Stimulated activated CD8-positive, alpha-beta memory T cell treated with anti-CD3 and anti-CD28 coated beads, Interleukin-4, amount 100 ng/mL, for 1 hour (primary cell): ENCODE data around the gene ABHD11.
"Not testable (repeated sequence)": the region's sequence is repeated elsewhere in the genome, so short reads cannot be mapped to it uniquely, and the experiment has no call there.

ENCODE experiments used
- DNase-seq, 2 donors: peaks; one replicate each; pipeline ENCODE4 v3.0.0-alpha.2; 2020; ENCODE audit warnings: low read depth in 2 of 2, low spot score in 1 of 2

The ABHD11 gene

DNA sequence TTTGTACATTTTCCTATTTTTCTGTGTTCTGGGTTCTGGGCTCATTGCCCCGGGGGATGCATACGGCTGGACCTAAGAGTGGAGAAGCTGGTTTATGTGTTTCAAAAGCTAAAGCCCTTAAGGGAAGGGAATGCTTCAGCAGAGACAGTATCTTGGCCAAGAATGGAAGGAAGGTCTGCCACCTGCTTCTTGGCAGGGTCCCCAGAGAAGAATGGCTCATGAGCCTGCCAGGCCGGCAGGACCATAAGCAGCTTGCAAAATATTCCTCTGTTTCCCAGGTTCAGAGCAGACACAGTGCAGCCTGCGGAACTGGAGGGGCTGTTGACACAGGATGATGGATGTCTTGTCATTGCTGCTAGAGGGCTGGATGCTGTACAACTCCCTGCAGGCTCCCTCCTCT is 7.8 kb upstream of the ABHD11 start:
- no peak for DNase-seq

DNA sequence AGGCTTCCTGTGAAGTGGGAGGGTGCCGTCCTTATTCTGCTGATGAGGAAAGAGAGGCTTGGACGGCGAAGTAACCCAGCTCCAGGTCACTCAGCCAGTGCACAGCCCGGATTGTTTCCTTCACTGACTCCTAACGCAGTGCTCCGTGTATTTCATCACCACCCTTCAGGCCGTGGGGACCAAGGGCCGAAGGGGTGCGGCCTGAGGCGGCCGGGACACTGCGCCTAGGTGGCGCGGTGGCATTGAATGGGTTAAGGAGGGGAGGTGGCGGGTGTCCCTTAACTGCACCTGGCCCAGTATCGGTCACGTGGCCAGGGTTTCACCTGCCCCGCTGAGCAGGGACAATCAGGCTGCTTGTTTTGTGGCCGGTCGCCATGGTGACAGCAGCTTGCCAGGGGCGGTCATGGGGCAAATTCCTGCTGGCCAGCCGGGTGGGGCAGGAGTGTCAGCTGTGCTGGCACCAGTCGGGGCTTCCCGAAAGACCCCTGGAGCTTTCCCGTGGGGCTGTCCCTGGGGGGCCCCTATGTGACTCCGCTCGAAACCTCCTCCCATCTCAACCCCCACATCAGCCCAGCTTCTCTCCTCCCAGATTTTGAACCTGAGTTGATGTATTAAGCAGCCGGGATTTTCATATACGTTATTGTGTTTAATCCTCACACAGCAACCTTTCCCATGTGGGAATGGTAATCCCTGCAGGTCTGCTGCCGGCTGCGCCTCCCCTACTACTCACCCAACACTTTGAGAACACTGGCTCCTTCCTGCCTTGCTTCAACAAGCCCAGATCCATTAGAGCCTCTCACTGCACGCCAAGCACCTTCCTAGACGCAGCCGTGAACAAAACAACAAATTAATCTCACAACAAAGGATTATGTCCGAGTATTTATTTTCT is 4.4 kb upstream of the ABHD11 start:
- no peak for DNase-seq

DNA sequence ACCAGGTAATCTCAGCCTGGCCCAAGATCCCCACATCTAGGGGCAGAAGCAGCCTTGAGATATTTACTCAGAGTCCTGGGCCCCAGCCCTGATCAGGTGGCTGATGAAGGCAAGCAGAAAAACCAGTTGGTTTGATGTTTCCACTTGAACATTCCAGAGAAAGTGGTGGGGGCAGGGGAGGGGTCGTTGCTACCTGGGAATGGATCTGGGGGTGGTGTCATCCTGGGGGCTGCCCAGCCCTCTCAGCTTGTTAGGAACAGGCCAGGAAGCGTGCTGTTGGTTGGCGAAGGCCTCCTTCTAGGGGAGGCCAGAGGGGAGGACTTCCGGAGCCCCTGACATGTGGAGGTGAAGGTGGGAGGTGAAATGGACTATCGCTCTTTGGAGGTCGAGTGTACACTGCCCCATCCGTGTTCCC is 3.7 kb upstream of the ABHD11 start:
- no peak for DNase-seq

DNA sequence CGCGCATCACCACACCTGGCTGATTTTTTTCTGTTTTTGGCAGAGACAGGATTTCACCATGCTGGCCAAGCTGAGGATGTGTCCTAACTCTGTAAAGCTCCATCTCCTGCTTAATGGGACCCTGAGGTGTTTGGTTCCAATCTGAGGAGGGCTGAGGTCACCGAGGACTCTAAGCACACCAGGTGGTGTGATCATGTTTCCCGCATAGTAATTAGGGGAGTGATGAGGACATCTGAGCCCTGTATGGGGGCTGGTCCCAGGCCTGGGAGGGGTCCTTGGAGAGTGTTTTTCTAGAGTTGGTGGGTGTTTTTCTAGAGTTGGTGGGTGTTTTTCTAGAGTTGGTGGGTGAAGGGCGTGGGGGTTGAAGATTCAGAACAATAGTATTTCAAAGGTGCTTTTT is 3.0 kb upstream of the ABHD11 start:
- DNase-seq, result no peak

DNA sequence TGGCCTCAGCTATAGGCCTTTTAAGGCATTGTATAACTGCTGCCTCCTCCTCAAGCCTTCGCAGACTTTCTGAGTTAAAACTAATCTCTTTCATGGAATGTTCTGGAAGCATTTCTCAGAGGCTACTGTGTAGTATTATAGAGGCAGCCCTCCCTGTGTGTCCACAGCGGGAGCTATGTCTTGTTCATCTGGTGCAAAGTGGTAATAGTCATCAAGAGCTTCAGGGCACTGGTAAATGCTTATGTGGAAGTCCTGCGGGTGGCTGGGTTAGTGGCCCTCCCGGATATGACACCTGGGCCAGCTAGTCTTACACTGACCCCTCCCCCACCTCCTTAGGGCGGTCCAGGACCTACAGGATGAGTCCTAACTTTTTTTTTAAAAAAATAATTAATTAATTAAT is 2.2 kb upstream of the ABHD11 start:
- no peak for DNase-seq

DNA sequence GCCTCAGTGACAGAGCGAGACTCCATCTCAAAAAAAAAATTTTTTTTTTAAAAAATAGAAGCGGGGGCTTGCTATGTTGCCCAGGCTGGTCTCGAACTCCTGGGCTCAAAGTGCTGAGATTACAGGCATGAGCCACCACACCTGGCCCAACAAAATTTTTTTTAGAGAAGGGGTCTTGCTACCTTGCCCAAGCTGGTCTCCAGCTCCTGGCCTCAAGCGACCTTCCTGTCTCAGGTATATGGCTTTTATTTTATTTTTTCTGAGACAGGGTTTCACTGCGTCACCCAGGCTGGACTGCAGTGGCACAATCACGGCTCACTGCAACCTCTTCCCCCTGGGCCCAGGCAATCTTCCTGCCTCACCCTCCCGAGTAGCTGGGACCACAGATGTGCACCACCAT is 1.6 kb upstream of the ABHD11 start:
- DNase-seq, result no peak

DNA sequence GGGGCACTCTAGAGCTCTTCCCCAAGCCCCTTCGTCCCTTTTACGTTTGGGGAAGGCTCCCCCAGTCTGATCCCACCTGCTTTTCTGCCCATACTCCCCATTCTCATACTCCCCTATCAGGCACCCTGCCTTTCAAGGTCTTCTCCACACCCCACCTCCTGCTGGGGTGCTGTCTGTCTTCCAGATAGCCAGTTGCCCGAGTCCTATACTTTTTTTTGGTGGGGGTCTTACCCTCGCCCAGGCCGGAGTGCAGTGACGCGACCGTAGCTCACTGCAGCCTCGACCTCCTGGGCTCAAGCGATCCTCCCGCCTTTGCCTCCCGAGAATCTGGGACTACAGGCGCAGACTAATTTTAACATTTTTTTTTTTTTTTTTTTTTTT is 775 bp upstream of the ABHD11 start:
- no peak for DNase-seq

DNA sequence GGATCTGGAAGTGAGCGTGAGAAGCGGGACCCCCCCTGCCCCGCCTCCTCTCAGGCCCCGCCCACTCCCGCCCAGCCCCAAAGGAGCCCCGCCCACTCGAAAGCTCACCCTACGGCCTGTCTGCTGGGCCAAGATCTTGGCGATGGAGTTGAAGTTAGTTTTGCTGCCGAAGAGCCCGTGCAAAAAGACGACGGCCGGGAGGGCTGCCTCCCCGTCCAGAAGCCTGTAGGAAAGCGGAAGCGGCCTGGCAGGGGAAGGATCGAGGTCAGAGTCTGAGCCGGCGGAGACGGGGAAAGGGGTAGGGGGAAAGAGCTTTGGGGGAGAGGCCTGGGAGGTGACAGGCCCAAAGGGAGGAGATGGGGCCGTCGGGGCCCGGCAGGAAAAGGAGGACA is 386 bp downstream of the ABHD11 start:
- peak in 1 of 2 donors; percentile 40 for DNase-seq

DNA sequence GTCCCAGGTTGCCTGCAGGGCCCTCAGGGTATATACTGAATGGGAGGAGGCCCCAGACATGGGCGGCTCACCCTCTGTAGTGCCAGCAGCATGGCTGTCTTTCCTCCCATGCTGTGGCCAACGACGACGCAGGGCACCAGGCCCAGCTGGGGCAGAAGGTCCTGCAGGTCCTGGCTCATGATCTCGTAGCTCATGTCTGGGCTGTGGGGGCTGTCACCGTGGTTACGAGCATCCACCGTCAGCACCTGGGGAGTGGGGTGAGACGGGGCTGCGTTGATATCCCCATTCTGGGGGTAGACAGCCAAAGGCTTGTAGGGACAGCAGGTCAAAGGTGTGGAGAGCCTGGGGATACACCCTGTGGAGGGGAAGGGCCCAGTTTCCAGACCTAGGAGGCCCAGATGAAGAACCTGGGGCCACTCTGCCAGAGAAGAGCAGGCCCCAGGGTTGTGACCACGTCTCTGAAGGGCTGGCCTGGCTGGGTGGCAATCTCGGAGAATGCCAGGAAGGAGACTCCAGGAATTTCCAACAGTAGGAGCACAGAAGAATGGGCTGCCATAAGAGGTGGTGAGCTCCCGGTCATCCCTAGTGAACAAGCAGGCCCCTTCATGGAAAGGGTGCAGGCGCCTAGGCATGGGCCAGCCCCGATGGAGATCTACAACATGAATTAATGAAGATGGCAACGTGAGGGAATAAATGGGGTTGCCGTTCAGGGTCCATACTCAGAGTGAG is 947 bp downstream of the ABHD11 start:
- DNase-seq, result no peak

DNA sequence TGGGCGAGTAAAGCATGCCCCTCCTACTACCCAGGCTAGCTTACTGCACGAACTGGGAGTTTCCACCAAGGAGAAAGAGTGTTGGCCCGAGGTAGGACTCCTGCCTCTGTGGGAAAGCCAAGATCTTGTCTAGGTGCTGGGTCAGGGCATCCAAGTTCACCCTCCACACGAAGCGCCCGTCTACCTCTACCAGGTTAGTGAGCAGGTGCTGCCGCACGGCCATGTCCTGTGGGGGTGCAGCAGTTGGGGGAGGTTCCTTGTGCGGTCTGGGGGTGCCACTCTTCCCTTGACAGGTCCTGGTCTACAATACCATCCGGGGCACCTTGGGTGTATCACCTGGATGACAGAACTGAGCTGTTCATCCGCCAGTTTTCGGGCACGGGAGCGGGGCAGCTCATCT is 1.7 kb downstream of the ABHD11 start:
- DNase-seq, result no peak

DNA sequence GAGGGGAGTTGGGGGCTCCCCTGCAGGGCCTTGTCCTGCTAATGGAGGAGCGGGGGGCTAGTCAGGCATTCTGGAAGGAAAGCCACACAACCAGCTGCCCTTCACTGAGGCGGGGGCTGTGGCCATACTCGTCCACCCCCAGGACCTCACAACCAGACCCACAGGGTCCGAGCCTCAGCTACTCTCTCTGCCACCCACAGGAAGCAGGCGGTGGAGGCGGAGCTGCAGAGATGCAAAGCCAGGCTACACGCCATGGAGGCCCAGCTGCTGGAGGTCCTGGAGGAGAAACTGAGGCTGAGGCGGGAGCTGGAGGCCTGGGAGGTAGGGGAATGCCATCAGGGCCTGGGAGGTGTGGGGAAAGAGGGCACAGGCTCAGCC is 3.1 kb downstream of the ABHD11 start:
- no peak for DNase-seq

DNA sequence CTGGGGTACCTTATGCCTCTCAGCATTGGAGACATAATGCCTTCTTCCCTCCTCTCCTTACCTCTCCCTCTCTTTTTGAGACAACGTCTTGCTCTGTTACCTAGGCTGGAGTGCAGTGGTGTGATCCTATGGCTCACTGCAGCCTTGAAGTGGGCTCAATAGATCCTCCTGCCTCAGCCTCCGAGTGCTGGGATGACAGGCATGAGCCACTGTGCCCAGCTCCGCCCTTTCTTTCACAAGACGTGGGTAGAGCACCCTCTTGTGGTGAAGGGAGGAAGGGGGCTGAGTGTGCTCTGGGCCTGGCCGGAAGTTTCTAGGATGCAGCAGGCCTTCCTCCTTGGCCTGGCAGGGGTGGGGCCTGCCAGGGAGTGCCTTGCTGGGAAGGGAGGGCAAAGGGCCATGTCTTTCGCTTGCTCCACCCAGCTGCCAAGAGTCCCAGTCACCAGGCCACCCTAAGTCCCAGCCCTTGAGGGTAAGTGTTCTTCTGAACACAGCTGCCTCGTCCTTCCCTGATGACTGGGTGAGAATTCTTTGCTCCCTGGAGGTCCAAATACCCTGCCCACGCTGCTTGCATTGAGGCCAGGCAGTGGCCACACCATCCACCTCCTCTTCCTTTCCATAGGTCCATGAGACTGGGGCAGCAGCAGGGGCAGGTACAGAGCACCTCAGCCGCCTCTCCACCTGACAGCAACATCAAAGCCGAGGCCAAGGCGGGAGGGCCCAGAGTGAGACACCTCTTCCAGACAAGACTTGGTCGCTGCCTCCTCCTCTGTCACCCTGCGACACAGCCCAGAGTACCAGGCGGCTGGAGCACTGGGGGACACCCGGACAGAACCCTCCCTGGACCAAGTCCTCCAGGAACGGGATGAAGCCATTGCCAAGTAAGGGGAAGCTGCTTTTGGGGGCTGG is 3.7 kb downstream of the ABHD11 start:
- peak; percentile 64 to 70 for DNase-seq

DNA sequence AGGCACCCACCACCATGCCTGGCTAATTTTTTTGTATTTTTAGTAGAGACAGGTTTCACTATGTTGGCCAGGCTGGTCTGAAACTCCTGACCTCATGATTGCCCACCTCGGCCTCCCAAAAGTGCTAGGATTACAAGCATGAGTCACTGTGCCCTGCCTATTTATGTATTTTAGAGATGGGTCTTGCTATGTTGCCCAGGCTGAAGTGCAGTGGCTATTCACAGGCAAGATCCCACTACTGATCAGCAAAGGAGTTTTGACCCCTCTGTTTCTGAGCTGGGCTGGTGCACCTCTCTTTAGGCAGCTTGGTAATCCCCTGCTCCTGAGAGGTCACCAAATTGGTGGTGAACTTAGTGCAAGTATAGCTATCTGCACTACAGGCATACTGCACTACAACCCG is 6.2 kb downstream of the ABHD11 start:
- no peak for DNase-seq

DNA sequence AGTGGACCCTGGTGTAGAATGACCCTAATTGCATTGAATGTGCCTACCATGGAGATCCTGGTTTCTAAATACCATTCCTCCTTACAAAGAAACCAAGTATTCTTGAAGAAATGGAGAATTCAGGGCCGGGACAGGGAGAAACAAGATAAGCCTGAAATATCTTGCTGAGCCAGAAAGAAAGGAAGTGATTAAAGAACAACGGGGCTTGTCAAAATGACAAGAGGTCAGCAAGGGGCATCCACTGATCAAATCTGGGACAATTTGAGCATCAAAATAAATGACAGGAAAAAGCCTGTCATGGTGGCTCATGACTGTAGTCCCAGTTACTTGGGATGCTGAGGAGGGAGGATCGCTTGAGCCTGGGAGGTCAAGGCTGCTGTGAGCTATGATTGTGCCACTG is 8.1 kb downstream of the ABHD11 start:
- no peak for DNase-seq

DNA sequence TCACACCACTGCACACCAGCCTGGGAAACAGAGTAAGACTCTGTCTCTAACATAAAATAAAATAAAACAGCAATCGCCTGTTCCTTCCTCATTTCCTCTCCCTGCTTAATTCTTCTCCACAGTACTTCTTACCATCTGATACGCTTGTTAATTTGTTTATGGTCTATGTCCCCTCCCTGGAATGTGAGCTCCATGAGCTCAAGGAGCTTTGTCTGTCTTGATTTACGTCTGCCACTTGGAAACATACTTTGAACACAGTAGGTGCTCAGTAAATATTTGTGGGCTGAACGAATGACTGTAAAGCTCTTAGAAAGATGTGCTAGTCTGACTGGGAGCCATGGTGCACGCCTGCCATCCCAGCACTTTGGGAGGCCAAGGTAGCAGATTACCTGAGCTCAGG is 10.1 kb downstream of the ABHD11 start:
- DNase-seq, result no peak

DNA sequence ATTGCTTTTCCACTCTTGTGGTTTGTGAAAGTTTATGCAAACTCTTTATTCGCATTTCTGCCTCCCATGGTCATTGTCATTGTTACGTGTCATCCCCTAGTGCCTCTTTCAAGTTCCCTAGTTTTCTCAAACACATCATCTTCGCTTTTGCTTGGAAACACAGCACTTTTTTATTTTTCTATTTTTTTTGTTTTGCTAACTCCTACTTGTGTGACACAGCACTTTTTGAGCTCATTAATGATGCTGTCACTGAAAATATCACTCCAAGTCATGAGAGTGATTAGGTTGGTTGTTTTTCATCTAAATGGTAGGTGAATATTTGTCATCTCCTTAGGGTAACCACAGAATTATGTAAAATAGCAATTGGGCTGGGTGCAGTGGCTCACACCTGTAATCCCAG is 10.7 kb downstream of the ABHD11 start:
- no peak for DNase-seq

DNA sequence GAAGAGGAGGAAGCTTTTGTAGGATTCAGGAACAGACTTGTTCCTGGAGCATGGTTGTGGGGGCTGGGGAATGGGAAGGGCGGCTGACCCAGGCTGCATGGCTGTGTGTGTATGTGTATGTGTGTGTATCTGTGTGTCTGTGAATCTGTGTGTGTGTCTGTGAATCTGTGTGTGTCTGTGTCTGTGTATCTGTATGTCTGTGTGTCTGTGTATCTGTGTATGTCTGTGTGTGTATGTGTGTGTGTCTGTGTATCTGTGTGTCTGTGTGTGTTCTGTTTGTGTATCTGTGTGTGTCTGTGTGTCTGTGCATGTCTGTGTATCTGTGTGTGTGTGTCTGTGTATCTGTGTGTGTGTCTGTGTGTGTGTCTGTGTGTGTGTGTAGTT is 12.5 kb downstream of the ABHD11 start:
- DNase-seq, result no peak

DNA sequence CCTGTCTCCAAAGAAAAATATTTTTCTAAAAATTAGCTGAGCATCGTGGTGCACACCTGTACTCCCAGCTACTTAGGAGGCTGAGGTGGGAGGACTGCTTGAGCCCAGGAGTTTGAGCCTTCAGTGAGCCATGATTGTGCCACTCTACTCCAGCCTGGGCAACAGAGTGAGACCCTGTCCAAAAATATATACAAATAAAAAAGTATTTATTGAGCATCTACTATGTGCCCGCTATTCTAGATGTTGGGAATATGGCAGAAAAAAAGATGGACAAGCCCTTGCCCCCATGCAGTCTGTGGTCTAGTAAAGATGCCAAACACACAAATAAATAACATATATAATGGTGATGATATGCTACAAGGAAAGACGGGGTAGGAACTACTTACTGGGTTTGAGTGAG is 14.8 kb downstream of the ABHD11 start:
- DNase-seq, result no peak

DNA sequence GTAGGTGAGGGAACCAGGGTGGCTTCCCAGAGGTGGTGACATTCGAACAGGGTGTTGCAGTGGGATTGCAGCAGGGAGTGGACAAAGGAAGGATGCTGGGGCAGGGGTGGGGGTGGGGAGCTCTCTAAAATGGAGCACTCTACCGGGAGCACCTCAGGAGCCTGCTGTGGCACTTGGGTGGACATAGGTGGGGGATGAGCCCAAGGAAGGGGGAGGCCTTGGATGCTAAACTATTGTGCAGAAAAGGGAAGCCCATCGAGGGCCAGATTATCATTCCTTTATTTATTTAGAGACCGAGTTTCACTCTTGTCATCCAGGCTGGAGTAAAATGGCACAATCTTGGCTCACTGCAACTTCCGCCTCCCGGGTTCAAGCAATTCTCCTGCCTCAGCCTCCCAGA is 15.8 kb downstream of the ABHD11 start:
- DNase-seq, result no peak

DNA sequence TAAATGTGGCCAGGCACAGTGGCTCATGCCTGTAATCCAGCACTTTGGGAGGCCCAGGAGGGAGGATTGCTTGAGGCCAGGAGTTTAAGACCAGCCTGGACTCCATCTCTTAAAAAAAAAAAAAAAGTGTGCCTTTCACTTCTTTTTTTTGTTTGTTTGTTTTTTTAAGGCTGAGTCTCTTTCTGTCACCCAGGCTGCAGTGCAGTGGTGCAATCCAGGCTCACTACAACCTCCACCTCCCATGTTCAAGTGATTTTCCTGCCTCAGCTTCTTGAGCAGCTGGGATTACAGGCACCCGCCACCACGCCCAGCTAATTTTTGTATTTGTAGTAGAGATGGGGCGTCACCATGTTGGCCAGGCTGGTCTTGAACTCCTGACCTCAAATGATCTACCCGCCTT is 16.4 kb downstream of the ABHD11 start:
- DNase-seq, result not testable (repeated sequence)

DNA sequence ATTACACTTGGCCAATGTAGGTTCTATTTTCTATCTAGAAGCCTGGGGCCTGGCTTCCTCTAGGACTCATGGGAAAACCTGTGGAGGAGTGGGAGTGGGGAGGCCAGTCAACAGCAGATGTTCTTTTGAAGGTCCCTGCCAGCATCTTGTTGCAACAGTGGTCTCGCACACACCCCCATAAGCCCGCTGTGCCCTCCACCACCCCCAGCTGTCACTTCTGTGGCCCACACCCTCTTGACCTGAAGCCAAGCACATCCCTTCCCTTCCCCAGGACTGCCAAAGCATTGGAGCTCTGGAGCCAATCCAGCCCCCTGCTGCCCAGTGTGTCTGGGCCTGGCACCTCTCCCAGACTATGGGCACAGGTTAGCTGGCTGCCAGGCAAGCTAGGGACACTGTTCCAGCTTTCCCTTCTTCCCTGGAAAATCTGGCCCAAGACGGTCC is 17.2 kb downstream of the ABHD11 start:
- no peak for DNase-seq

DNA sequence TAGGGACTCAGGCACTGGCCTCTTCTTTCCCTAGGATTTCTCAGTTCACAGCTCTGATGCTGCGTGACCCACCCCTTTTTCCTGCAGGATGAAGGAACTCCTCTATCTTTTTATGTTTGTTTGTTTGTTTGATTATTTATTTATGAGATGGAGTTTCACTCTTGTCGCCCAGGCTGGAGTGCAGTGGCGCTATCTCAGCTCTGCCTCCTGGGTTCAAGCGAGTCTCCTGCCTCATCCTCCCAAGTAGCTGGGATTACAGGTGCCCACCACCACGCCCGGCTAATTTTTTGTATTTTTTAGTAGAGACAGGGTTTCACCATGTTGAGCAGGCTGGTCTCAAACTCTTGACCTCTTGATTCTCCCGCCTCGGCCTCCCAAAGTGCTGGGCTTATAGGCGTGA is 18.2 kb downstream of the ABHD11 start:
- DNase-seq, result not testable (repeated sequence)
